Endothelial cell of umbilical vein (primary cell): ENCODE measurements around the gene SLC6A1. TPM values are rescaled to one million over a fixed set of nuclear protein-coding genes. Genes with fewer than 3 reads are reported as not detected.

Experiments used
- BruUV-seq: library from RNA; stranded (reverse); fragments of 400-500 nt; replicated peaks from 2 replicates; lab custom pipeline; 2021; lab: Mats Ljungman, UMichigan
- CTCF ChIA-PET: fragments of 300-600, 350-600 bp; sonication (Branson Sonifier 250); formaldehyde crosslinking; loops from one replicate; lab custom pipeline; 2021; ENCODE audit warnings: antibody characterized with exemption, inconsistent platforms; lab: Charles Lee
- POLR2A ChIA-PET: fragments of 300-600, 350-600 bp; sonication (Branson Sonifier 250); formaldehyde crosslinking; loops from one replicate; lab custom pipeline; 2021; ENCODE audit warnings: antibody characterized with exemption, inconsistent platforms; lab: Charles Lee
- DNase-seq: peaks from one replicate; pipeline ENCODE4 v3.0.0-alpha.2; 2011; ENCODE audit warnings: low read depth, low spot score
- FAIRE-seq: peaks from 2 replicates; lab custom pipeline; 2011; peaks lifted over from hg19 to GRCh38; lab: Jason Lieb, UNC
- H2AFZ ChIP-seq: 2 replicates; pipeline ENCODE4 v1.6.0; 2012; ENCODE audit warnings: low read depth, low read length, control low read depth, inconsistent platforms
- H3K27ac ChIP-seq: 2 replicates; pipeline ENCODE4 v1.5.1; 2011; ENCODE audit warnings: low read depth, mild to moderate bottlenecking, control low read depth, low read length, moderate library complexity; ENCODE audit not compliant: insufficient read depth
- H3K27me3 ChIP-seq, 2 experiments: 2 replicates each; pipeline versions ENCODE4 v1.6.0 to v1.6.1; 2011; ENCODE audit warnings: low read length in 2 of 2, mixed read lengths in 1 of 2; ENCODE audit not compliant: control insufficient read depth in 2 of 2, insufficient read depth in 2 of 2
- H3K36me3 ChIP-seq, 2 experiments: 2 replicates in 1 of 2; 3 replicates in 1 of 2; pipeline ENCODE4 v1.5.1; 2011; ENCODE audit warnings: low read length in 2 of 2, mild to moderate bottlenecking in 1 of 2, moderate library complexity in 1 of 2; ENCODE audit not compliant: control insufficient read depth in 2 of 2, insufficient read depth in 2 of 2; ENCODE audit errors: extremely low read depth in 1 of 2
- H3K4me1 ChIP-seq: 3 replicates; pipeline ENCODE4 v1.5.1; 2011; ENCODE audit warnings: mild to moderate bottlenecking, low read length; ENCODE audit not compliant: control insufficient read depth, insufficient read depth; ENCODE audit errors: extremely low read depth
- H3K4me2 ChIP-seq: 2 replicates; pipeline ENCODE4 v1.6.1; 2011; ENCODE audit warnings: low read length, control low read depth, mixed read lengths; ENCODE audit not compliant: insufficient read depth
- H3K4me3 ChIP-seq, 3 experiments: fragments of 200-600 bp in 1 of 3; sonication (generic), shearing (Covaris generic) in 1 of 3; replicated peaks in 1 of 3; 2 replicates each; pipeline ENCODE4 v1.5.1; 2011 to 2016; ENCODE audit warnings: control low read depth in 3 of 3, low read length in 3 of 3, mild to moderate bottlenecking in 2 of 3, inconsistent platforms in 1 of 3, low read depth in 1 of 3, moderate library complexity in 1 of 3; ENCODE audit not compliant: insufficient read depth in 1 of 3
- H3K79me2 ChIP-seq: 2 replicates; pipeline ENCODE4 v1.6.0; 2012; ENCODE audit warnings: low read length, inconsistent platforms; ENCODE audit not compliant: control insufficient read depth, insufficient read depth
- H3K9ac ChIP-seq: replicated peaks from 2 replicates; pipeline ENCODE3; 2011; ENCODE audit warnings: low read length, control low read depth; ENCODE audit not compliant: insufficient read depth; ENCODE audit errors: extremely low read depth
- H3K9me1 ChIP-seq: replicated peaks from 3 replicates; pipeline ENCODE4 v1.6.0; 2011; ENCODE audit warnings: mild to moderate bottlenecking, low read length; ENCODE audit not compliant: control insufficient read depth, insufficient read depth; ENCODE audit errors: extremely low read depth
- H3K9me3 ChIP-seq: replicated peaks from 2 replicates; pipeline ENCODE4 v1.5.1; 2012; ENCODE audit warnings: low read length, inconsistent platforms; ENCODE audit not compliant: control insufficient read depth, insufficient read depth
- H4K20me1 ChIP-seq: replicated peaks from 2 replicates; pipeline ENCODE3; 2011; ENCODE audit warnings: mild to moderate bottlenecking, low read length; ENCODE audit not compliant: control insufficient read depth, insufficient read depth; ENCODE audit errors: extremely low read depth
- EZH2 ChIP-seq: IDR thresholded peaks from 2 replicates; pipeline ENCODE4 v1.6.1; 2012; ENCODE audit warnings: borderline replicate concordance, low read depth, mild to moderate bottlenecking, moderate library complexity, low read length, inconsistent platforms; ENCODE audit not compliant: severe bottlenecking
- FOS ChIP-seq: IDR thresholded peaks from 2 replicates; pipeline ENCODE4 v1.6.1; 2011; ENCODE audit warnings: mild to moderate bottlenecking, low read length, moderate library complexity, borderline replicate concordance; ENCODE audit not compliant: insufficient read depth
- GATA2 ChIP-seq: IDR thresholded peaks from 2 replicates; pipeline ENCODE4 v1.7.0; 2011; ENCODE audit warnings: low read depth, mild to moderate bottlenecking, moderate library complexity, mixed read lengths, low read length; ENCODE audit not compliant: insufficient read length, insufficient read depth
- JUN ChIP-seq: IDR thresholded peaks from 2 replicates; pipeline ENCODE4 v1.6.1; 2011; ENCODE audit warnings: borderline replicate concordance, low read depth; ENCODE audit not compliant: insufficient read length, insufficient read depth
- MYC ChIP-seq: IDR thresholded peaks from one replicate; pipeline ENCODE4 v1.6.1; 2011; ENCODE audit warnings: mild to moderate bottlenecking, low read depth, low read length
- POLR2A ChIP-seq: IDR thresholded peaks from 2 replicates; pipeline ENCODE4 v1.6.1; 2012; ENCODE audit warnings: low read depth, mild to moderate bottlenecking, control low read depth, low read length
- POLR2AphosphoS5 ChIP-seq: IDR thresholded peaks from 2 replicates; pipeline ENCODE4 v1.6.1; 2012; ENCODE audit warnings: low read depth, mild to moderate bottlenecking, control low read depth, low read length, moderate library complexity; ENCODE audit not compliant: insufficient read depth
- dilution Hi-C: fragments of 300-500 bp; cut with MboI; formaldehyde crosslinking; loops from one replicate; pipeline ENCODE4 v1.15.0; 2019; ENCODE audit warnings: low sequenced_read_pairs; ENCODE audit not compliant: extremely low pct_ligation_motif_present
- intact Hi-C: fragments of 100-400 bp; cut with micrococcal nuclease; formaldehyde crosslinking; loops from one replicate; pipeline ENCODE4 v1.10.0; 2022
- polyA plus RNA-seq, 4 experiments: library from polyadenylated mRNA; depleted of rRNA in 3 of 4; stranded (reverse) in 3 of 4; unstranded in 1 of 4; fragments of >200 nt; gene quantifications; 2 replicates each; pipeline versions ENCODE4 v1.2.1 to v1.2.3, GENCODE V29; 2011 to 2012; ENCODE audit warnings: missing spikeins in 1 of 4
- total RNA-seq: library from RNA; stranded (reverse); gene quantifications from 2 replicates; pipeline ENCODE4 v1.2.3, GENCODE V29; 2021
- TF ChIP-seq, protein P1 (sequence below): IDR thresholded peaks from 2 replicates; pipeline ENCODE4 v1.6.1; 2011; ENCODE audit not compliant: insufficient read depth, insufficient read length
- TF ChIP-seq, protein P2 (sequence below), 2 donors: IDR thresholded peaks; 1 replicate in 1 of 2; 2 replicates in 1 of 2; pipeline ENCODE4 v1.5.1; 2011; ENCODE audit warnings: low read length in 2 of 2, mild to moderate bottlenecking in 2 of 2, moderate library complexity in 2 of 2, control low read depth in 1 of 2, inconsistent platforms in 1 of 2, low read depth in 1 of 2; ENCODE audit not compliant: insufficient read depth in 1 of 2; ENCODE audit errors: extremely low read depth in 1 of 2

The SLC6A1 gene
- total and polyA plus RNA-seq, 2 donors (not counting 3 experiments of a cell fraction or from before 2014, with no cell fraction given) = not detected

DNA sequence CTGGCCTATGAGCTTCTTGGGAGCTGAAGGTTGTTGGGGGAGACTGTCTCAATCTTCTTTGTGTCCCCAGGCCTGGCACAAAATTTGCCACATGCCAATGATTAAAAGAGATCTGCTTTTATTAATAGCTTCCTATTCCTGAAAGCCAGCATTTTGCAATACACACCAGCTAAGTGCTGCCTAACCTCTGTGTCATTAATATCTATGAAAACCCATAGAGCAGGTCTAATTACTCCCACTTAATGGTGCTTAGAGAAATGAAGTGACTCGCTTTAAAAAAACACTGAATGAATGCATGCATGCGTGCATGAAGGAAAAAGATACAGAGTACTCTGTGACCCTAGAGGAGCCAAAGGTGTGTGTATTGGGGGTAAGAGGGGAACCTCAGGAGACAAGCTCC lies 55.0 kb downstream of the SLC6A1 start:
- Histone ChIP-seq H2AFZ (no peak overlapping the region), H3K27ac (no peak overlapping the region), H3K9me3 (no peaks in the 10 kb centered on the region), H3K36me3 (no peaks in the 10 kb centered on the region), H3K9ac (no peak overlapping the region), H3K79me2 (no peaks in the 10 kb centered on the region), H3K9me1 (no peaks in the 10 kb centered on the region), H3K4me1 (no peaks in the 10 kb centered on the region), H3K4me3 (no peak overlapping the region), H4K20me1 (no peaks in the 10 kb centered on the region), H3K4me2 (no peak overlapping the region), H3K27me3 (peaks cover 5 to 10% of the 10 kb centered on the region in 2 experiments)
- intact Hi-C loops = no loop called here
- BruUV-seq = no TSS peak
- ChIA-PET CTCF (interaction anchor here (0.6 to 1.1 kb wide), 2 partner anchors 12 kb away, joined by 3 read pairs; no protein-coding TSS in a partner anchor), POLR2A (no interaction called here)
- TF ChIP-seq MYC = no peak
- TF ChIP-seq FOS = no peak
- no peak for TF ChIP-seq JUN
- TF ChIP-seq POLR2AphosphoS5 = no peak
- TF ChIP-seq, protein P1, sequence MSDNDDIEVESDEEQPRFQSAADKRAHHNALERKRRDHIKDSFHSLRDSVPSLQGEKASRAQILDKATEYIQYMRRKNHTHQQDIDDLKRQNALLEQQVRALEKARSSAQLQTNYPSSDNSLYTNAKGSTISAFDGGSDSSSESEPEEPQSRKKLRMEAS = no peak
- TF ChIP-seq EZH2 = no peak
- no peak for TF ChIP-seq GATA2
- TF ChIP-seq POLR2A = no peak
- TF ChIP-seq, protein P2, sequence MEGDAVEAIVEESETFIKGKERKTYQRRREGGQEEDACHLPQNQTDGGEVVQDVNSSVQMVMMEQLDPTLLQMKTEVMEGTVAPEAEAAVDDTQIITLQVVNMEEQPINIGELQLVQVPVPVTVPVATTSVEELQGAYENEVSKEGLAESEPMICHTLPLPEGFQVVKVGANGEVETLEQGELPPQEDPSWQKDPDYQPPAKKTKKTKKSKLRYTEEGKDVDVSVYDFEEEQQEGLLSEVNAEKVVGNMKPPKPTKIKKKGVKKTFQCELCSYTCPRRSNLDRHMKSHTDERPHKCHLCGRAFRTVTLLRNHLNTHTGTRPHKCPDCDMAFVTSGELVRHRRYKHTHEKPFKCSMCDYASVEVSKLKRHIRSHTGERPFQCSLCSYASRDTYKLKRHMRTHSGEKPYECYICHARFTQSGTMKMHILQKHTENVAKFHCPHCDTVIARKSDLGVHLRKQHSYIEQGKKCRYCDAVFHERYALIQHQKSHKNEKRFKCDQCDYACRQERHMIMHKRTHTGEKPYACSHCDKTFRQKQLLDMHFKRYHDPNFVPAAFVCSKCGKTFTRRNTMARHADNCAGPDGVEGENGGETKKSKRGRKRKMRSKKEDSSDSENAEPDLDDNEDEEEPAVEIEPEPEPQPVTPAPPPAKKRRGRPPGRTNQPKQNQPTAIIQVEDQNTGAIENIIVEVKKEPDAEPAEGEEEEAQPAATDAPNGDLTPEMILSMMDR (IDR thresholded peaks at IDR 0.05; ENCODE audit: extremely low read depth in 1 of 2, insufficient read depth in 1 of 2, low read depth in 1 of 2, low read length in 2 of 2) = no peak
- DNase-seq = no peak
- dilution Hi-C loops = no loop called here
- no peak for FAIRE-seq
